Parathyroid adenoma (tissue), 2 donors: ENCODE results near the gene CDX2.

Experiments
- H2AFZ ChIP-seq: fragments of 300-600 bp; sonication (generic); one replicate; pipeline ENCODE4 v1.7.0; 2017; ENCODE audit warnings: antibody characterized with exemption, mild to moderate bottlenecking
- H3K27ac ChIP-seq: fragments of 300-600 bp; sonication (generic); one replicate; pipeline ENCODE4 v1.7.0; 2017
- H3K27me3 ChIP-seq: fragments of 300-600 bp; sonication (generic); one replicate; pipeline ENCODE4 v1.7.0; 2017; ENCODE audit warnings: low read length; ENCODE audit not compliant: control insufficient read depth, insufficient read depth
- H3K36me3 ChIP-seq: fragments of 300-600 bp; sonication (generic); one replicate; pipeline ENCODE4 v1.7.0; 2017; ENCODE audit warnings: low read length; ENCODE audit not compliant: control insufficient read depth, insufficient read depth
- H3K4me1 ChIP-seq: fragments of 300-600 bp; sonication (generic); one replicate; pipeline ENCODE4 v1.7.0; 2017; ENCODE audit warnings: control low read depth
- H3K4me2 ChIP-seq: fragments of 300-600 bp; sonication (generic); one replicate; pipeline ENCODE4 v1.7.0; 2017; ENCODE audit warnings: low read length
- H3K4me3 ChIP-seq: fragments of 300-600 bp; sonication (generic); one replicate; pipeline ENCODE4 v1.7.0; 2017; ENCODE audit warnings: low read depth, low read length
- H3K79me2 ChIP-seq: fragments of 300-600 bp; sonication (generic); one replicate; pipeline ENCODE4 v1.7.0; 2017; ENCODE audit warnings: control low read depth
- H3K9ac ChIP-seq: fragments of 300-600 bp; sonication (generic); one replicate; pipeline ENCODE4 v1.7.0; 2017; ENCODE audit warnings: mild to moderate bottlenecking
- H3K9me3 ChIP-seq: fragments of 300-600 bp; sonication (generic); one replicate; pipeline ENCODE4 v1.7.0; 2017; ENCODE audit warnings: low read length; ENCODE audit not compliant: control insufficient read depth
- TF ChIP-seq, protein P1 (sequence below): fragments of 300-600 bp; sonication (generic); IDR thresholded peaks from one replicate; pipeline ENCODE4 v1.7.0; 2017; ENCODE audit warnings: antibody characterized with exemption, mild to moderate bottlenecking
- donor health status: primary hyperparathyroidism.

The CDX2 gene

GRCh38 chr13:27969866-27970229 lies 733 bp upstream of the CDX2 start:
- H3K4me2 ChIP-seq = no peak overlapping the region
- no peak overlapping the region for H3K4me3 ChIP-seq
- no peak overlapping the region for H2AFZ ChIP-seq
- H3K4me1 ChIP-seq = no peaks in the 10 kb centered on the region
- no peaks in the 10 kb centered on the region for H3K79me2 ChIP-seq
- no peaks in the 10 kb centered on the region for H3K9me3 ChIP-seq
- H3K9ac ChIP-seq = no peak overlapping the region
- H3K27ac ChIP-seq = no peak overlapping the region
- peaks cover 20% of the 10 kb centered on the region for H3K27me3 ChIP-seq
- TF ChIP-seq, protein P1, sequence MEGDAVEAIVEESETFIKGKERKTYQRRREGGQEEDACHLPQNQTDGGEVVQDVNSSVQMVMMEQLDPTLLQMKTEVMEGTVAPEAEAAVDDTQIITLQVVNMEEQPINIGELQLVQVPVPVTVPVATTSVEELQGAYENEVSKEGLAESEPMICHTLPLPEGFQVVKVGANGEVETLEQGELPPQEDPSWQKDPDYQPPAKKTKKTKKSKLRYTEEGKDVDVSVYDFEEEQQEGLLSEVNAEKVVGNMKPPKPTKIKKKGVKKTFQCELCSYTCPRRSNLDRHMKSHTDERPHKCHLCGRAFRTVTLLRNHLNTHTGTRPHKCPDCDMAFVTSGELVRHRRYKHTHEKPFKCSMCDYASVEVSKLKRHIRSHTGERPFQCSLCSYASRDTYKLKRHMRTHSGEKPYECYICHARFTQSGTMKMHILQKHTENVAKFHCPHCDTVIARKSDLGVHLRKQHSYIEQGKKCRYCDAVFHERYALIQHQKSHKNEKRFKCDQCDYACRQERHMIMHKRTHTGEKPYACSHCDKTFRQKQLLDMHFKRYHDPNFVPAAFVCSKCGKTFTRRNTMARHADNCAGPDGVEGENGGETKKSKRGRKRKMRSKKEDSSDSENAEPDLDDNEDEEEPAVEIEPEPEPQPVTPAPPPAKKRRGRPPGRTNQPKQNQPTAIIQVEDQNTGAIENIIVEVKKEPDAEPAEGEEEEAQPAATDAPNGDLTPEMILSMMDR = no peak
- H3K36me3 ChIP-seq = no peaks in the 10 kb centered on the region

- TF ChIP-seq, protein P1 = no peak
- Histone ChIP-seq H3K9me3 (no peaks in the 10 kb centered on the region), H2AFZ (no peak overlapping the region), H3K36me3 (no peaks in the 10 kb centered on the region), H3K27ac (no peak overlapping the region), H3K9ac (no peak overlapping the region), H3K4me2 (no peak overlapping the region), H3K27me3 (peaks cover 20% of the 10 kb centered on the region), H3K4me1 (no peaks in the 10 kb centered on the region), H3K4me3 (no peak overlapping the region), H3K79me2 (no peaks in the 10 kb centered on the region)
Observed at GRCh38 chr13:27968316-27969081, 616 bp downstream of the CDX2 start.

DNA sequence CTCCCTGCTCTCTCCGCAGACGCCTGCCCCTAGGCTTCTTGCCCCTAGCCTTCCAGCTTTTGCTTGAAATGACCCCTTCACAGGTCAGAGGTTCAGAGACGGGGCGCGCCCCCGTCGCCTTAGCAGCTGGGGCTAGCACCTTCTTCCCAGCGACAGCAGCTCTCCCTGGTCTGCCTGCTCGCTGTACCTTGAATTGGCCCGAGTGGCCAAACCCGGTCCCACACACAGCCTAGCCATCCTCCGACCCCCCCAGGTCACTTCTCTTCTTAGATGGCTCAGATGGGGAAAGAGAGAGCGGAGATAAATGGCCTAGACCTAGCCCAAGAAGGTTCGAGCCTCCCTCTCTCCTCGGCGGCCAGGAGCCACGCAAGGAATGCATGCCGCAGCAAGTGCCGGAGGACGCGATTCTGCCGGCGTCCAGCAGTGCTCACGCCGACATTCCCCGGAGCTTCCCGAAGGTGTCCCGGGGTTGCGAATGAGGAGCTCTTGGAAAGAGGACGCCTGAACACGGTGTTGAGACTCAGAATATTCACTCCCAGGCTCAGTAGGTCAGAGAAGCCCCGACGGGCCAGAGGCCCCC lies 1.3 kb downstream of the CDX2 start:
- H3K4me3 ChIP-seq = no peak overlapping the region
- H3K36me3 ChIP-seq = no peaks in the 10 kb centered on the region
- no peak overlapping the region for H3K27ac ChIP-seq
- no peak overlapping the region for H2AFZ ChIP-seq
- peaks cover 20% of the 10 kb centered on the region for H3K27me3 ChIP-seq
- H3K4me2 ChIP-seq = no peak overlapping the region
- no peaks in the 10 kb centered on the region for H3K9me3 ChIP-seq
- TF ChIP-seq, protein P1 = no peak
- H3K4me1 ChIP-seq = no peaks in the 10 kb centered on the region
- H3K79me2 ChIP-seq = no peaks in the 10 kb centered on the region
- H3K9ac ChIP-seq = no peak overlapping the region

GRCh38 chr13:27967203-27967735 lies 1.8 kb downstream of the CDX2 start:
- H3K9me3 ChIP-seq = no peaks in the 10 kb centered on the region
- H2AFZ ChIP-seq = no peak overlapping the region
- no peak overlapping the region for H3K4me2 ChIP-seq
- no peaks in the 10 kb centered on the region for H3K36me3 ChIP-seq
- H3K4me3 ChIP-seq = no peak overlapping the region
- no peaks in the 10 kb centered on the region for H3K79me2 ChIP-seq
- no peak overlapping the region for H3K9ac ChIP-seq
- H3K4me1 ChIP-seq = no peaks in the 10 kb centered on the region
- H3K27ac ChIP-seq = no peak overlapping the region
- peaks cover 22% of the 10 kb centered on the region for H3K27me3 ChIP-seq
- TF ChIP-seq, protein P1 = no peak
